H9 (cell line): ENCODE results near the gene ARHGEF6. TPM values are rescaled to one million over a fixed set of nuclear protein-coding genes. Genes with fewer than 3 reads are reported as not detected.

ENCODE experiments used
- DNase-seq: peaks from one replicate; pipeline ENCODE4 v3.0.0-alpha.2; 2017
- H2AFZ ChIP-seq: one replicate; pipeline ENCODE4 v1.6.1; 2013; ENCODE audit warnings: mild to moderate bottlenecking, low read length, control low read depth, moderate library complexity
- H2AK5ac ChIP-seq: 2 replicates; pipeline ENCODE4 v1.6.1; 2013; ENCODE audit warnings: low read length, control low read depth, mixed read lengths; ENCODE audit not compliant: insufficient read length
- H2BK120ac ChIP-seq: one replicate; pipeline ENCODE4 v1.6.1; 2013; ENCODE audit warnings: low read depth, mild to moderate bottlenecking, low read length, control low read depth, inconsistent platforms; ENCODE audit not compliant: poor library complexity, severe bottlenecking
- H2BK12ac ChIP-seq: 2 replicates; pipeline ENCODE4 v1.6.1; 2013; ENCODE audit warnings: low read length, control low read depth, mixed read lengths, low read depth; ENCODE audit not compliant: insufficient read length
- H2BK15ac ChIP-seq: 2 replicates; pipeline ENCODE4 v1.6.1; 2013; ENCODE audit warnings: low read depth, low read length, control low read depth
- H2BK20ac ChIP-seq: one replicate; pipeline ENCODE4 v1.6.1; 2013; ENCODE audit warnings: low read depth, mild to moderate bottlenecking, low read length, control low read depth, inconsistent platforms; ENCODE audit not compliant: poor library complexity, severe bottlenecking
- H2BK5ac ChIP-seq: 2 replicates; pipeline ENCODE4 v1.6.1; 2013; ENCODE audit warnings: low read length, control low read depth, mixed read lengths; ENCODE audit not compliant: insufficient read length
- H3K14ac ChIP-seq: 2 replicates; pipeline ENCODE4 v1.6.1; 2013; ENCODE audit warnings: low read length, control low read depth; ENCODE audit not compliant: insufficient read depth
- H3K18ac ChIP-seq: 2 replicates; pipeline ENCODE4 v1.6.1; 2013; ENCODE audit warnings: low read depth, mild to moderate bottlenecking, mixed read lengths, low read length, control low read depth; ENCODE audit not compliant: insufficient read length
- H3K23ac ChIP-seq: 2 replicates; pipeline ENCODE4 v1.6.1; 2013; ENCODE audit warnings: low read length, control low read depth, mixed read lengths, low read depth; ENCODE audit not compliant: insufficient read length
- H3K23me2 ChIP-seq: 2 replicates; pipeline ENCODE4 v1.6.1; 2013; ENCODE audit warnings: low read depth, mild to moderate bottlenecking, mixed read lengths, low read length, control low read depth; ENCODE audit not compliant: insufficient read length, poor library complexity, severe bottlenecking
- H3K27ac ChIP-seq: 2 replicates; pipeline ENCODE4 v1.5.1; 2013; ENCODE audit warnings: low read length, control low read depth, mixed read lengths, low read depth; ENCODE audit not compliant: insufficient read length
- H3K27me3 ChIP-seq: 2 replicates; pipeline ENCODE4 v1.6.1; 2013; ENCODE audit warnings: low read length, control low read depth, inconsistent platforms; ENCODE audit not compliant: insufficient read depth
- H3K4ac ChIP-seq: 2 replicates; pipeline ENCODE4 v1.6.1; 2013; ENCODE audit warnings: low read depth, mild to moderate bottlenecking, control low read depth, inconsistent platforms, low read length, moderate library complexity
- H3K4me1 ChIP-seq: 2 replicates; pipeline ENCODE4 v1.6.1; 2013; ENCODE audit warnings: low read length, control low read depth, inconsistent platforms; ENCODE audit not compliant: insufficient read depth
- H3K4me2 ChIP-seq: 2 replicates; pipeline ENCODE4 v1.6.1; 2013; ENCODE audit warnings: low read length, control low read depth, mixed read lengths; ENCODE audit not compliant: insufficient read length, insufficient read depth
- H3K56ac ChIP-seq: 2 replicates; pipeline ENCODE4 v1.6.1; 2013; ENCODE audit warnings: low read depth, mild to moderate bottlenecking, mixed read lengths, low read length, control low read depth; ENCODE audit not compliant: insufficient read length
- H3K79me1 ChIP-seq: 2 replicates; pipeline ENCODE4 v1.6.1; 2013; ENCODE audit warnings: low read depth, mild to moderate bottlenecking, moderate library complexity, low read length, control low read depth, inconsistent platforms; ENCODE audit not compliant: insufficient read depth, poor library complexity, severe bottlenecking
- H3K79me2 ChIP-seq: 2 replicates; pipeline ENCODE4 v1.6.1; 2013; ENCODE audit warnings: low read length, control low read depth, inconsistent platforms; ENCODE audit not compliant: insufficient read depth
- H3K9ac ChIP-seq: 2 replicates; pipeline ENCODE4 v1.6.1; 2013; ENCODE audit warnings: low read length, control low read depth, mixed read lengths; ENCODE audit not compliant: insufficient read length; ENCODE audit errors: extremely low read depth
- H3K9me3 ChIP-seq: one replicate; pipeline ENCODE4 v1.6.1; 2013; ENCODE audit warnings: low read depth, low read length, inconsistent platforms; ENCODE audit not compliant: control insufficient read depth
- H3T11ph ChIP-seq: one replicate; pipeline ENCODE4 v1.6.1; 2013; ENCODE audit warnings: mild to moderate bottlenecking, low read length, control low read depth, inconsistent platforms
- H4K20me1 ChIP-seq: one replicate; pipeline ENCODE4 v1.6.1; 2013; ENCODE audit not compliant: control insufficient read depth, insufficient read length, insufficient read depth
- H4K5ac ChIP-seq: 2 replicates; pipeline ENCODE4 v1.6.1; 2013; ENCODE audit warnings: low read depth, mild to moderate bottlenecking, mixed read lengths, low read length, control low read depth; ENCODE audit not compliant: insufficient read length
- H4K8ac ChIP-seq: replicated peaks from 2 replicates; pipeline ENCODE4 v1.6.1; 2013; ENCODE audit warnings: low read length, control low read depth, mixed read lengths, low read depth; ENCODE audit not compliant: insufficient read length
- H4K91ac ChIP-seq: 2 replicates; pipeline ENCODE4 v1.6.1; 2013; ENCODE audit warnings: low read depth, mild to moderate bottlenecking, moderate library complexity, mixed read lengths, low read length, control low read depth; ENCODE audit not compliant: insufficient read length
- H3K27ac Mint-ChIP-seq, 3 experiments: 2 replicates in 2 of 3; 3 replicates in 1 of 3; pipeline ENCODE4 v1.8.0; 2020 to 2021; ENCODE audit warnings: mixed read lengths in 3 of 3, mild to moderate bottlenecking in 1 of 3, moderate library complexity in 1 of 3
- H3K27me3 Mint-ChIP-seq: 2 replicates; pipeline ENCODE4 v1.8.0; 2021; ENCODE audit warnings: low read depth, mild to moderate bottlenecking, moderate library complexity, mixed read lengths
- H3K36me3 Mint-ChIP-seq, 3 experiments: 2 replicates in 2 of 3; 3 replicates in 1 of 3; pipeline ENCODE4 v1.8.0; 2020 to 2021; ENCODE audit warnings: low read depth in 3 of 3, mixed read lengths in 3 of 3; ENCODE audit not compliant: insufficient read depth in 1 of 3
- H3K4me1 Mint-ChIP-seq, 2 experiments: 2 replicates each; pipeline ENCODE4 v1.8.0; 2020; ENCODE audit warnings: mixed read lengths in 2 of 2
- H3K4me3 Mint-ChIP-seq, 2 experiments: 2 replicates in 1 of 2; 3 replicates in 1 of 2; pipeline ENCODE4 v1.8.0; 2020 to 2021; ENCODE audit warnings: mild to moderate bottlenecking in 2 of 2, mixed read lengths in 2 of 2, moderate library complexity in 1 of 2
- H3K9me3 Mint-ChIP-seq, 2 experiments: 2 replicates in 1 of 2; 3 replicates in 1 of 2; pipeline ENCODE4 v1.8.0; 2020; ENCODE audit warnings: mild to moderate bottlenecking in 2 of 2, mixed read lengths in 2 of 2, moderate library complexity in 1 of 2
- WGBS: extraction: QIAGEN DNeasy Blood & Tissue Kit; methylation state at CpG from one replicate; pipeline ENCODE4 v1.1.7; 2013; ENCODE audit warnings: missing lambda C conversion rate, low lambda C conversion rate, mixed read lengths; ENCODE audit not compliant: insufficient read length; ENCODE audit errors: extremely low coverage; 5-methylcytosine and 5-hydroxymethylcytosine counted together
- total RNA-seq: library from RNA; stranded (reverse); gene quantifications from 2 replicates; pipeline ENCODE4 v1.2.1, GENCODE V29; 2021
- TF ChIP-seq, protein P1 (sequence below): fragments of 200-600 bp; sonication (generic); conservative IDR thresholded peaks from 3 replicates; pipeline ENCODE4 v1.8.0; 2021; ENCODE audit warnings: antibody characterized with exemption, mild to moderate bottlenecking

Gene ARHGEF6
- total RNA-seq, 1 experiment from 2014 or later: 3.6 TPM

DNA sequence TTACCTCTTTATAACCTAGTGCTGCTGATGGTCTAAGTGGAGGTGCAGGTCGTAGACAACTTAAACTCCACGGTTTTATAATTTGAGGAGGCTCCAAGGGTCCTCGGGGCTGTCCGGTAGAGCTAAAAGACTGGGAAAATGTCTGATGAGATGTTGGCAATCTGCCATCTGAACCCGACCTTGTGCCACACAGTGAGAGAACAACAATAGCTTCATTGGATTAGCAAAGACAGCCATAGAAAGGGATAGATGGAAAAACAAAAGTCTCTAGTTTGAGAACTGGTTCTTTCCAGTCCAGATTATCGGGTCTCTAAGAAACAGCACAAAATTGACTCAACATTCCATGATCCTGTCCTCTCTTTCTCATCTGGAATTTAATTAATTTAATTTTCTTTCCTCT is 101.2 kb downstream of the ARHGEF6 start:
- Mint-ChIP-seq H3K4me1 (0 out of 4 replicates have a peak, but pooled peaks cover 0 to 2% of the 10 kb centered on the region in 2 experiments), H3K27ac (no peak overlapping the region; a peak in 1 of 7 replicates), H3K9me3 (peaks cover 35 to 38% of the 10 kb centered on the region in 2 experiments), H3K36me3 (no peaks in the 10 kb centered on the region), H3K4me3 (no peak overlapping the region), H3K27me3 (no peaks in the 10 kb centered on the region)
- TF ChIP-seq, protein P1, sequence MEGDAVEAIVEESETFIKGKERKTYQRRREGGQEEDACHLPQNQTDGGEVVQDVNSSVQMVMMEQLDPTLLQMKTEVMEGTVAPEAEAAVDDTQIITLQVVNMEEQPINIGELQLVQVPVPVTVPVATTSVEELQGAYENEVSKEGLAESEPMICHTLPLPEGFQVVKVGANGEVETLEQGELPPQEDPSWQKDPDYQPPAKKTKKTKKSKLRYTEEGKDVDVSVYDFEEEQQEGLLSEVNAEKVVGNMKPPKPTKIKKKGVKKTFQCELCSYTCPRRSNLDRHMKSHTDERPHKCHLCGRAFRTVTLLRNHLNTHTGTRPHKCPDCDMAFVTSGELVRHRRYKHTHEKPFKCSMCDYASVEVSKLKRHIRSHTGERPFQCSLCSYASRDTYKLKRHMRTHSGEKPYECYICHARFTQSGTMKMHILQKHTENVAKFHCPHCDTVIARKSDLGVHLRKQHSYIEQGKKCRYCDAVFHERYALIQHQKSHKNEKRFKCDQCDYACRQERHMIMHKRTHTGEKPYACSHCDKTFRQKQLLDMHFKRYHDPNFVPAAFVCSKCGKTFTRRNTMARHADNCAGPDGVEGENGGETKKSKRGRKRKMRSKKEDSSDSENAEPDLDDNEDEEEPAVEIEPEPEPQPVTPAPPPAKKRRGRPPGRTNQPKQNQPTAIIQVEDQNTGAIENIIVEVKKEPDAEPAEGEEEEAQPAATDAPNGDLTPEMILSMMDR: no peak
- H2BK5ac ChIP-seq: no peak overlapping the region
- no peak overlapping the region for H2BK12ac ChIP-seq
- no peak overlapping the region for H3K4ac ChIP-seq
- no peaks in the 10 kb centered on the region for H3K4me1 ChIP-seq
- no peak overlapping the region for H3T11ph ChIP-seq
- no peak overlapping the region for H2BK120ac ChIP-seq
- peaks cover 49% of the 10 kb centered on the region for H3K9me3 ChIP-seq
- no peak overlapping the region for H3K4me2 ChIP-seq
- no peak overlapping the region for H3K14ac ChIP-seq
- no peaks in the 10 kb centered on the region for H3K79me2 ChIP-seq
- no peaks in the 10 kb centered on the region for H4K20me1 ChIP-seq
- no peak overlapping the region for H4K91ac ChIP-seq
- H4K5ac ChIP-seq: no peak overlapping the region
- H3K23me2 ChIP-seq: no peaks in the 10 kb centered on the region
- no peaks in the 10 kb centered on the region for H3K27me3 ChIP-seq
- H3K27ac ChIP-seq: no peak overlapping the region
- H3K9ac ChIP-seq: no peak overlapping the region
- WGBS: no CpG with 5 or more reads among the region's 6 CpGs
- H4K8ac ChIP-seq: no peak overlapping the region
- no peak overlapping the region for H3K56ac ChIP-seq
- DNase-seq: no peak
- H2AK5ac ChIP-seq: no peak overlapping the region
- H2BK15ac ChIP-seq: no peak overlapping the region
- no peak overlapping the region for H3K18ac ChIP-seq
- H3K79me1 ChIP-seq: no peaks in the 10 kb centered on the region
- H2BK20ac ChIP-seq: no peak overlapping the region
- H2AFZ ChIP-seq: no peak overlapping the region
- H3K23ac ChIP-seq: no peak overlapping the region
